GM21737 (cell line): ENCODE measurements around the gene RETN.
A peak's percentile ranks its signal among the peaks of the same experiment; 100 is the strongest.

Experiments used
- ATAC-seq: cut with Tn5 transposase; IDR thresholded peaks from one replicate; pipeline ENCODE4 v1.9.1; 2021; ENCODE audit warnings: mild to moderate bottlenecking, moderate library complexity; ENCODE audit not compliant: unreplicated experiment

RETN gene

DNA sequence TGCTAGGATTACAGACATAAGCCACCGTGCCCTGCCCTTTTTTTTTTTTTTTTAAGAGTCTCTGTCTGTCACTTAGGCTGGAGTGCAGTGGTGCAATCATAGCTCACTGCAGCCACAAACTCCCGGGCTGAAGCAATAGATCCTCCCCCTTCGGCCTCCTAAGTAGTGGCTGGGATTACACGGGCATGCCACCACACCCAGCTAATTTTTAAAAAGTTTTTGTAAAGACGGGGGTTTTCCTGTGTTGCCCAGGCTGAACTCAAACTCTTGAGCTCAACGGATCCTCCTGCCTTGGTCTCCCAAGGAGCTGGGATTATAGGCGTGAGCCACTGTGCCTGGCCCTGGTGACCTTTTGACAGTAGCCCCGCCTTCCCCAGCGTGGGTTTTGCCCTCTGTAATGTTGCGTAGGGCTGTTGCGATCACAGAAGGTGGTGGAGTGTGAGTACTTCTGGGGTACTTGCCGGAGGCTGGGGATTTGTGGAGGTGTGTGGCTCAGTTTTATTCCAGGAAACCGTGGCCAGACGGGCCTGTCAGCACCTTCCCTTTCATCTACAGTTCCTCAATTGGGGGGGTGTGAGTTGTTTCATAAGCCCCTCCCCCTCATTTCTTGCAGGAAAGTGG lies 11.6 kb upstream of the RETN start:
- ATAC-seq: no peak

DNA sequence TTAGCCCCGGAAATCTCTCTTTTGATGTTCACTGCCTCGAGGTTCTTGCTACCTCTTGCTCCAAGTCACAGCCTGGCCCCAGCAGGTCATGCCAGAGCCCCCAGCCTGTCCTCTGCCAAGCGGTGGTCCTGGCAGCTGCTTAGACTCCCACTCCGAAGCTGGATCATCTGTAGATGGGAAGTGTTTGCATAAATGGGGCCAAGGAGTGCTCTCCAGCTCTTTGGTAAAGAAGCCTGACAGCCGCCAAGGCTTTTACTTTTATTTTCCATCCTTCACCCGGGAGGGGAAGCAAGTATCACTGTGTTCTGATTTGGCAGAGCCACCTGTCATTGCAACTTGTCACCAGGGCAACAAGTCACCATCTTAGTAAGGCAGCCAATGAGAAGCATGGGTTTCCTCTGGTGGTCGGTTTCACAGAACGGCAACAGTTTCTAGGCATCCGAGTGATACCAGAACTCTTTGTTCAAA lies 10.6 kb upstream of the RETN start:
- ATAC-seq: peak; percentile 88

DNA sequence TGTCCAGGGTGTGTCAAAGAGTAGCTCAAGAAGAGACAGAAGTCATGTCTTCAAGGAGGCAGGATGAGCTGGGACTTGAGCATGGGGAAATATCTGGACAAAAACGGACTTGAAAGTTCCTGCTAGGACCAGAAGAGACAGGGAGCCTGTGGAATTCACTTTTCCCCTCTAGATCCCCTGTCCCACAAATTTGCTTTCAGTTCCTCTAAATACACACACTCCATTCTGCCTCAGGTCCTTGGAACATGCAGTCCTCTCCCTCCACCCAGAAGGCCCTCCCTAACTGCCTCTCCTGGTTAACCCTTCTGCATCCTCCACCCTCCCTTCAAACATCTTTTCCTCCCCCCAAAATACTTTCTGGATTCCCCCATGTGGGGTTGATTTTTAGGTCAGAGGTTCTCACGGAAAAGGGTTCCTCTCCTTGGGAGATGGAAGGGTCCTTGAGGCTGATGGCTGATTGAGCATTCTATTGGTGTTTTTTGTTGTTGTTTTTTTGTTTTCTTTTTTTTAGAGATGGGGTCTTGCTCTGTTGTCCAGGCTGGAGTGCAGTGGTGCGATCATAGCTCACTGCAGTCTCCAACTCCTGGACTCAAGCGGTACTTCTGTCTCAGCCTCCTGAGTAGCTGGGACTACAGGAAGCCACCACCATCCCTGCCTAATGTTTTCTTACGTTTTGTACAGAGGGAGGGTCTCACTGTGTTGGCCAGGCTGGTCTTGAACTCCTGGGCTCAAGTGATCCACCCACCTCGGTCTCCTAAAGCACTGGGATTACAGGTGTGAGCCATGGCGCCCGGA lies 6.9 kb upstream of the RETN start:
- ATAC-seq: no peak

DNA sequence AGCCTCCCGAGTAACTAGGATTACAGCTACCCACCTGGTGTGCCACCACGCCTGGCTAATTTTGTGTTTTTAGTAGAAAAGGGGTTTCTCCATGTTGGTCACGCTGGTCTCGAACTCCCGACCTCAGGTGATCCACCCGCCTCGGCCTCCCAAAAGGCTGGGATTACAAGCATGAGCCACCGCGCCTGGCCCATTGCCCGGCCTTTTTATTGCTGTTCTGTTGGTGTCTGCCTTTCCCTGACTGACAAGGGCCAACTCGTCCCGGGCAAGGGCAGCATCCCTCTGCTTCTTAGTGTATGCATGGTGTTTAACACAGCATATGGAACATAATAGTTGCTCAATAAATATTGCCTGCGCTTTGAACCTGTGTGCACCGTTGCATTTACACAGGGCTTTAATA lies 6.2 kb upstream of the RETN start:
- ATAC-seq: no peak

DNA sequence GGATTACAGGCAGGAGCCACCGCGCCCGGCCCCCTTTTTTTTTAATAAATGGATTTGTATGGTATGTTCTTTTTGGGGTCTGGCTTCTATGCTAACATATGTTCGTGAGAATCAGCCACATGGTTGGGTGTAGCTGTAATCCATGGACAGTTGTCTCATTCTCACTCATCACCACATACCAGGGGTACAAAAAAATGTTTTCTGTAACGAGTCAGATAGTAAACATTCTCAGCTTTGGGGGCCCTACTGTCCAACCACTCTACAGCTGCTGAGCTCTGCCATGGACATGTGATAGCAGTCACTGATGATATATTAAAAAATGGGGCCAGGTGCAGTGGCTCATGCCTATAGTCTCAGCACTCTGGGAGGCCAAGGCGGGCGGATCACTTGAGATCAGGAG lies 5.1 kb upstream of the RETN start:
- ATAC-seq: no peak

DNA sequence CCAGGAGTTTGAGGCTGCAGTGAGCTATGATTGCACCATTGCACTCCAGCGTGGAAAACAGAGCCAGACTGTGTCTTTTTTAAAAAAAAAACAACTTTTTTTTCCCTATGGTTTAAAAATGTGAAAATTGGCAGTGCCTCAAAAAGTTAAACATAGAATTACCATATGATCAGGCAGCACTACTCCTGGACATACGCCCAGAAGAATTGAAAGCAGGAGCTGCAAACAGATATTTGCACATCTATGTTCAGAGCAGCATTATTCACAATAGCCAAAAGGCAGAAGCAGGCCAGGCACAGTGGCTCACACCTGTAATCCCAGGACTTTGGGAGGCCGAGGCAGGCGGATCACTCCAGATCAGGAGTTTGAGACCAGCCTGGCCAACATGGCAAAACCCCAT lies 3.8 kb upstream of the RETN start:
- ATAC-seq: no peak

DNA sequence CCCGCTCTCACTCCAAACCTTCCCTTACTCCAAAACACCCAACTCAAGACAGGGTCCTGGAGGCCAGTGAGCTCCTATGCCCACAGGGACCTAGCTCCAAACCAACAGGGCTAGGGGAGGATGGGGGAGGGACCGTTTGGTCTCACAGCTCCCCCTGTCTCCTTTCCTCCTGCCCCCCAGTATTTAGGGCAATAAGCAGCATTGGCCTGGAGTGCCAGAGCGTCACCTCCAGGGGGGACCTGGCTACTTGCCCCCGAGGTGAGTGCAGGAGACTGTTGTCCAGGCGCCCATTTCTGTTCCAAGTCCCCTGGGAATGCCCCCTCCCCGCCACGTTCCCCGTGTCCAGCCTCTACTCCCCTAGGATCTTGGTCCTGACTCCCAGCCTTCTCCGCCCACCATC lies 792 bp downstream of the RETN start:
- no peak for ATAC-seq

DNA sequence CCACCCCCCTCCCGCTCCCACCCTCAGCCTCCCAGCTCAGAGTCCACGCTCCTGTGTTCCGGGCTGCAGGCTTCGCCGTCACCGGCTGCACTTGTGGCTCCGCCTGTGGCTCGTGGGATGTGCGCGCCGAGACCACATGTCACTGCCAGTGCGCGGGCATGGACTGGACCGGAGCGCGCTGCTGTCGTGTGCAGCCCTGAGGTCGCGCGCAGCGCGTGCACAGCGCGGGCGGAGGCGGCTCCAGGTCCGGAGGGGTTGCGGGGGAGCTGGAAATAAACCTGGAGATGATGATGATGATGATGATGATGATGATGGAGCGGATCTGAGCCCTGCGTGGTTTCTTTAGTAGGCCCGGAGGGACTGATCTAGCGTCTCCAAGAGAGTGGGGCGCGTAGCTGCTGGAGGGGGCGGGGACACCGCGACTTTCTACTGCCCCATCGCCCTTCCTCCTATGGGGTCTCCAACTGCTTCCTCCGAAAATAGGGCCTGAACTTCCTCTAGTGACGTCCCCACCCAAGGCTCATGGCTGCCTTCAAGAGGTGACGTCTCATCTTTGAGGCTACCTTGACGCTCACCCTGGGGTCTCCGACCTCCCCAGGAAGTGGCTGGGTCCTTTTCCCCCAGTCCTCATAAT lies 1.4 kb downstream of the RETN start:
- no peak for ATAC-seq

DNA sequence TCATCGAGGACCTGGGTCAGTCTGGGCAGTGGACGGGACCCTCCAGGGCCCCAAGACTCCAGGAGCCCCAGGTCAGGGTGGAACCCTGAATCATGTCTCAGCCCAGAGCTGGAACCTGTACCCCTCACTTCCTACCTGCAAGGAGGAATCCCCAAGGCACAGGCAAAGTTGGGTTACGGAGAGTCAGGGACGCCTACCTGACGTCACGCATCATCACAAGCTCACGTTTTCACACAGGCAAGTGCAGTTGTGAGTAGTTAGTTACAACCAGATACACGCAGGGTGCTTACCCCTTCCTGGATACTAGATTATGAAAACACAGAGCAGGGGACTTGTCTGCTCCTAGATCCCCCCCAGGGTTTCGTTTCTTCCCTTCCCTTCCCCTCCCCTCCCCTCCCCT lies 1.9 kb downstream of the RETN start:
- ATAC-seq: no peak

DNA sequence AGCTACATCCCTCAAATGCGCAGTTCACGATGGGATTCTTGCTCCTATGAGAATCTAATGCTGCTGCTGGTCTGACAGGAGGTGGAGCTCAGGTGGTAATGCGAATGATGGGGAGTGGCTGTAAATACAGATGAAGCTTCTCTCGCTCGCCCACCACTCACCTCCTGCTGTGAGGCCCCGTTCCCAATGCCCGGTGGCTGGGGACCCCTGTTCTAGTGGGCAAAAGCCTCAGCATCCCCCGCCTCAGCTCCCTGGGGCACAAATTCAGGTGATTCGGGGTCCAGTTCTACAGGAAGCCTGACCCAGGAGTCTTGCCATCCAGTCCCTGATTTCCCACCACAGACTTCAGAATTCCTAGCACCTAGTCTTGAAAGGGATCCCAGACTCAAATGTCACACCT lies 3.7 kb downstream of the RETN start:
- no peak for ATAC-seq

DNA sequence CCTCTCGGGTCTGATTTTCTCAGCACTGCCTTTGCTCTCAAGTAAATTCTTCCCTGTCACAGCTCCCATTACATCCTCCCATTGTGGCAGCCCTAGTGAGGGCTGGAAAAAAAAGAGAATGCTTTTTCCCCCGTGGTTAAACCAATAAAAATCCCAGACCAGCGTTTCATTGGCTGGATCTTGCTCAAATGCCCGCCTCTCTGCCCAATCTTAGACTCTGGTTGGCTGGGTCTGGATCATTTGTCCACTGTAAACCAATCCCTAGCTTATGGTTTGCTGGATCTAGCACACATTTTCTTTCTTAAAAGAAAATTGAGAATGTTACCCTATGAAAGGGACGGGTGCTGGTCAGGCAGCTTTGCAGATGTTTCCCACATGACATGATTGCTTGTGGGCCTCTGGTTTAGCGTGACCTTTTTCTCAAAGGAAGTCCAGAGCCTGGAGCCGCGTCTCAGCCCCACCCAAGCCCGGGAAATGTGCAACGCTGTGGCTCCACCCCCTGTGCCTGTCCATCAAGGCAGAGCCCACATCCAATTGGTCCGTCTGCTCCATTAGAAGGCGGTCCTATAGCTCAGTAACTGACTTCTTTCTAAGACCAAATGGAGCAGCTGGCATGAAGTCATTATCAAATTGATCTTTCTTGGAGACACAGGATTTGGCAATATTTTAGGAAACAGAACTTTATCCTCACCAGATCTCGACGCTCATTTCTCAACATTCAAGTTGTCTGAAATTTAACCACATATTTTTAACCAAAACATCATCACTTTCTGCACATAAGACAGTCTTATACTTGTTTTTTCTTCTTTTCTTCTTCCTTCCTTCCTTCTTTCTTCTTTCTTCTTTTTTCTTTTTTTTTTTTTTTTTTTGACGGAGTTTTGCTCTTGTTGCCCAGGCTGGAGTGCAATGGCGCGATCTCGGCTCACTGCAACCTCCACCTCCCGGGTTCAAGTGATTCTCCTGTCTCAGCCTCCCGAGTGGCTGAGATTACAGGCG lies 5.5 kb downstream of the RETN start:
- ATAC-seq: no peak

DNA sequence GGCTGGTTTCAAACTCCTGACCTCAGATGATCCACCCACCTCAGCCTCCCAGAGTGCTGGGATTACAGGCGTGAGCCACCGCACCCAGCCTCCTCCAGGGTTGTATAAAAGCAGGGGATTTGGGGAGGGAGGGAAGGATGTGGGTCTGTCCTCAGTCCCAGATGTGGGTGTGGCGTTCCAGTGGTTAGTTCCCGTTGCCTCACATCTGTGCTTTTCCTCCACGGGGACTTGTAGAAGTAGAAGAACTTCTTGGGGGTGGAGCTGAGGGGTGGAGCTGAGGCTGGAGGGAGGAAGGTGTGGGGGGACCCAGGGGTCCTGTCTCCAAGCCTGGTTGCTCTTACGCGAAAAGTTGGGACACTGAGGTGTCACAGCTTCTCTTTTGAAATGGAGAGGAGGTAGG lies 7.5 kb downstream of the RETN start:
- ATAC-seq: no peak

DNA sequence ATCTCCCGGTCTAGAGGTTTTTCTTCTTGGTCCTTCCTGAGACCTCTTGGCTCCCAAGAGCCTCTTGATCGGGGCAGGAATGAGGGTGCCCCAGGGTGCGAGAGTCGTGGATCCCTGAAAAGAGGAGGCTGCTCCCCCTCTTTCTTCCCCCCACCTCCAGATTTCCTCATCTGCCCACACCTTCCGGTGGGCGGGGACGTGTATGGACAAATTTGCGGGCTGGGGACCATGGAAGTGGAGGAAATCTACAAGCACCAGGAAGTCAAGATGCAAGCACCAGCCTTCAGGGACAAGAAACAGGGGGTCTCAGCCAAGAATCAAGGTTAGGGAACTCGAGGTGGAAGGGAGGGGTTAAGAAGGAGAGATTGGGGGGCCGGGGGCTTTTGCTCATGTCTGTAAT lies 8.0 kb downstream of the RETN start, which contains the start of gene MCEMP1:
Gene MCEMP1 (plus strand): TSS at position 237 of the 400 bp plus-strand sequence. CDS start 31 bp downstream, at position 268.
- no peak for ATAC-seq

DNA sequence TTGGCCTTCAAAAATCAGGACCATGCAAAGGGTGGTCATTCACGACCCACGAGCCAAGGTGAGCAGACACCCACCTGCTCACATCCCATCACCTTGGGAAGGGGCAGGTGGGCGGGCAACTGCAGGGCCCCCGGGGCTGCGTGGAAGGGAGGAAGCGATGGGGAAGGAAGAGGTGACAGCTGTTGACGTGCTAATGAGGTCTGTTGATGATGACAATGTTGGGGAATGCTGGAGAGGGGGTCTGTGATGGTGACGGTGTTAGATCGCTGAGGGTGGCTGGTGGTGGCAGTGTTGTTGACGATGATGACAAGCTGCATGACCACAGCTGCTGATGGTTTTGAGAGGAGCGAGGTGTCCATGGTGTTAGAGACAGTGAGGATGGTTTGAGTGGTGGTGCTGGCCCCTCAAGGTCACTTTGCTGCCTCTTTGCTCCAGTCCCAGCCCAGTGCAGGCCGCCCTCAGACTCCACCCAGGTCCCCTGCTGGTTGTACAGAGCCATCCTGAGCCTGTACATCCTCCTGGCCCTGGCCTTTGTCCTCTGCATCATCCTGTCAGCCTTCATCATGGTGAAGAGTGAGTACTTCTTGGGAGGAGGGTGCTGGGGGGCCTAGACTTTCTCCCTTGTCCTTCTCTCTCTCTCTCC lies 8.9 kb downstream of the RETN start:
- ATAC-seq: no peak

DNA sequence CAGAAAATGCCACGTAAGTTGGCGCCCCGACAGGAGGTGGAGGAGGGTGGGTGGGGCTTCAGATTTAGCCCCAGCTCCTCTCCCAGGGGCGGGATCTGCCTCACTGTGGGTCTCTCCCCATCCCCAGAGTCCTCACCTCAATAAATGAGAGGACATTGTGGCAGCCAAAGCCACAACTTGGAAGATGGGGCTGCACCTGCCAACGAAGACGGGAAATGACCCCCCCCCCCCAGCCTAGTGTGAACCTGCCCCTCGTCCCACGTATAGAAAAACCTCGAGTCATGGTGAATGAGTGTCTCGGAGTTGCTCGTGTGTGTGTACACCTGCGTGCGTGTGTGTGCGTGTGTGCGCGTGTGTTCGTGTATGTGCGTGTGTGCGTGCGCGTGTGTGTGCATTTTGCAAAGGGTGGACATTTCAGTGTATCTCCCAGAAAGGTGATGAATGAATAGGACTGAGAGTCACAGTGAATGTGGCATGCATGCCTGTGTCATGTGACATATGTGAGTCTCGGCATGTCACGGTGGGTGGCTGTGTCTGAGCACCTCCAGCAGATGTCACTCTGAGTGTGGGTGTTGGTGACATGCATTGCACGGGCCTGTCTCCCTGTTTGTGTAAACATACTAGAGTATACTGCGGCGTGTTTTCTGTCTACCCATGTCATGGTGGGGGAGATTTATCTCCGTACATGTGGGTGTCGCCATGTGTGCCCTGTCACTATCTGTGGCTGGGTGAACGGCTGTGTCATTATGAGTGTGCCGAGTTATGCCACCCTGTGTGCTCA lies 10.3 kb downstream of the RETN start:
- ATAC-seq: no peak

DNA sequence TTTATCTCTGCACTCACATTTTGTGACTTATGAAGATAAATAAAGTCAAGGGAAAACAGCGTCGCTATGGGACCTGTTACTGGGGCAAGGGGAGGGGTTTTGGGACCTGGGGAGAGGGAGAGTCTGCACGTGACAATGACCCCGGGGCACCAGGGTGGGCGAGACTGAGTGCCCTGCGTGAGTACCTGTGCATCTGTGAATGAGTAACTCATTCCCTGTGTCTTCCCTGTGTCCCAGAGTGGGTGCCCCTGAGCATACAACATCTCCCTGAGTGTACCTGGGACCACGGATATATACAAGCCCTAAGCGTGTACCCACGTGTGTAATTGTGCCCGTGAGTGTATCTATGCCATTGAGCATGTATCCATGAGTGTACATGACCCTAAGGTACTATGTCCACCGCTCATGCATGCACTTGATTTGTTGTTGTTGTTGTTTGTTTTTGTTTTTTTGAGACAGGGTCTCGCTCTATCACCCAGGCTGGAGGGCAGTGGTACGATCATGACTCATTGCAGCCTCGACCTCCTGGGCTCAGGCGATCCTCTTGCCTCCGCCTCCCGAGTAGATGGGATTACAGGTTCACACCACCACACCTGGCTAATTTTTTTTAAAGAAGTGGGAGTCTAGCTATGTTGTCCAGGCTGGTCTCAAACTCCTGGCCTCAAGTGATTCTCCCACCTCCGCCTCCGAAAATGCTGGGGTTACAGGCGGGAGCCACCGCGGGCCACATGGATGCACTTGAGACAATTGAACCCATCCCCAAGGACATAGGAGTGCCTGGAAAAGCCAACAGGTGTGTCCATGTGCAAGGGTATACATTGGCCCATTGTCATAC lies 11.1 kb downstream of the RETN start:
- ATAC-seq: no peak

DNA sequence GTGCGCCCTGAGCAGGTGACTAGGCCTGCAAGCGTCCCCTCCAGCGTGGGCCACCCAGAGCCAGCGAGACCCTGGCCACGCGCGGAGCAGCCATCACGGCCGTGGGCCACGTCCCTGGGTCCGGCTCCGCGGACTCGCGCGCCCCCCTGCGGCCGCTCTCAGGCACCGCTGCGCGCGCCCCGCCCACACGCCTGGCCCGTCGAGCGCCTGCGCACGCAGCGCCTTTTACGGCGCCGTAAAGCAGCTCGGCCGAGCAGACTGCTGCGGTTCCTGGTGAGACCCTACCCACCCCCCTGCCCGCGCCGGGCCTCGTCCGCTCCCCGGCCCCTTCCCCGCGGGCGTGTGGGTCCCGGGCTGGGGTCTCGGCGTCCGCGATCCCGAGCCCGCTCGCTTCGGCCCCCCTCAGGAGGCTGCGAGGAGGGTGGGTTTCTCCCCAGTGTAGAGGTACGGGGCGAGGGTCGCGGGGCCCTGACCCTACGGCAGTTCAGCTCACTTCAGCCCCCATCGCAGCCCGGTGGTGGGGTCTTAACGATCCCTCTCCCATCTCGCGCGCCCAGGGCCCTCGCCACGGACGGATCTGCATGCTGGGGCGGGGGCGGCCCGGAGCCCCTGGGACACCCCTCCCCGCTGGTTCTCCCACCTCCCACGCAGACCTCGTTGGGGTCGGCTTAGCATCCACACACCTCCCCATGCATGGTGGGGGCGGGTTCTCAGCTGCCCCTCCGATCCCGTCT lies 11.9 kb downstream of the RETN start, which contains the start of gene TRAPPC5:
Gene TRAPPC5 (plus strand): TSS at position 228 of the 734 bp plus-strand sequence. CDS start 1,421 bp downstream, outside the sequence.
- peak; percentile 49 for ATAC-seq
